ENCODE results near the gene DENND5B.

Gene DENND5B

DNA sequence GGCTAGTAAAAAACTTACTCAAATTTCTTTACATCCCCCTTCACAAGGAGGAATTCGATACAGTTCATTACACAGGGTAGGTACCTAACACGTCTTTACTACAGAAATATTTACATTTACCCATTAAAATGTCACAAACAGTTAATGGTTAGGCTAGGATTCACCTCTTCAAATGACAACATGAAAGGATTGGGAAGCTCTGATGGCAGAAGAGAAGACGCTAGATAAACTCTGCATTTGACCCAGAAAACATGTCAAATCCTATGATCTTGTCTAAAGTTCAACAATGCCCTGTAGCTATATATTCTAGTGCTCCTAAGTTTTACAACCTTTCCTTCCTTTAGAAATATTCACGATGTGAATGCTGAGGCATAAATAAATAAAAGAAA is 64.8 kb downstream of the DENND5B start:
- TF ChIP-seq, protein P1, sequence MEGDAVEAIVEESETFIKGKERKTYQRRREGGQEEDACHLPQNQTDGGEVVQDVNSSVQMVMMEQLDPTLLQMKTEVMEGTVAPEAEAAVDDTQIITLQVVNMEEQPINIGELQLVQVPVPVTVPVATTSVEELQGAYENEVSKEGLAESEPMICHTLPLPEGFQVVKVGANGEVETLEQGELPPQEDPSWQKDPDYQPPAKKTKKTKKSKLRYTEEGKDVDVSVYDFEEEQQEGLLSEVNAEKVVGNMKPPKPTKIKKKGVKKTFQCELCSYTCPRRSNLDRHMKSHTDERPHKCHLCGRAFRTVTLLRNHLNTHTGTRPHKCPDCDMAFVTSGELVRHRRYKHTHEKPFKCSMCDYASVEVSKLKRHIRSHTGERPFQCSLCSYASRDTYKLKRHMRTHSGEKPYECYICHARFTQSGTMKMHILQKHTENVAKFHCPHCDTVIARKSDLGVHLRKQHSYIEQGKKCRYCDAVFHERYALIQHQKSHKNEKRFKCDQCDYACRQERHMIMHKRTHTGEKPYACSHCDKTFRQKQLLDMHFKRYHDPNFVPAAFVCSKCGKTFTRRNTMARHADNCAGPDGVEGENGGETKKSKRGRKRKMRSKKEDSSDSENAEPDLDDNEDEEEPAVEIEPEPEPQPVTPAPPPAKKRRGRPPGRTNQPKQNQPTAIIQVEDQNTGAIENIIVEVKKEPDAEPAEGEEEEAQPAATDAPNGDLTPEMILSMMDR (IDR thresholded peaks at IDR 0.05), result no peak

GRCh38 chr12:31525496-31526157 is 65.3 kb downstream of the DENND5B start:
- TF ChIP-seq, protein P1 (IDR thresholded peaks at IDR 0.05), result no peak

DNA sequence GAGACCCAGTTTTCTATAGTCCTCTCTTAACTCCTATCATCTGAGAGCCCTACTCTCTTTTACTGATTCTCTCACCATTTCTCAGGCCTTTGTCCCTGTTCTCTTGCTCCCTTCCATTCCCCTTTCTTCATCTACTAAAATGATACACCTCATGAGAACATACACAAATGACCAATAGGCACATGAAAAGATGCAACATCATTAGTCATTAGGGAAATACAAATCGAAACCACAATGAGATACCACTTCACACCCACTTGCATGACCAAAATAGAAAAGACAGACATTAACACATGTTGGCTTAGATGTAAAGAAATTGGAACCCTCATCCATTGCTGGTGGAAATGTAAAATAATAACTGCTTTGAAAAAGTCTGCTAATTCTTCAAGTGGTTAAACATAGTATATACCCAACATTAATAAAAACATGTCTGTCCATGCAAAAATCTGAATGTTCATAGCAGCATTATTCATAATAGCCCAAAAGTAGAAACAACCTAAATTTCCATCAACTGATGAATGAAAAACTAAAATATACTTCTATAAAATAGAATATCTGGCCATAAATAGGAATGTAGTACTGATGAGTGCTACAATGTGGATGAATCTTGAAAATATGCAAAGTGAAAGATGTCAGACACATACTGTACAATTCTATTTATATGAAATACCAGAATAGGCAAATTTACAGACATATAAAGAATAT is 66.0 kb downstream of the DENND5B start:
- TF ChIP-seq, protein P1 (IDR thresholded peaks at IDR 0.05), result no peak

GRCh38 chr12:31523306-31523705 is 67.6 kb downstream of the DENND5B start:
- TF ChIP-seq, protein P1 (IDR thresholded peaks at IDR 0.05), result no peak

DNA sequence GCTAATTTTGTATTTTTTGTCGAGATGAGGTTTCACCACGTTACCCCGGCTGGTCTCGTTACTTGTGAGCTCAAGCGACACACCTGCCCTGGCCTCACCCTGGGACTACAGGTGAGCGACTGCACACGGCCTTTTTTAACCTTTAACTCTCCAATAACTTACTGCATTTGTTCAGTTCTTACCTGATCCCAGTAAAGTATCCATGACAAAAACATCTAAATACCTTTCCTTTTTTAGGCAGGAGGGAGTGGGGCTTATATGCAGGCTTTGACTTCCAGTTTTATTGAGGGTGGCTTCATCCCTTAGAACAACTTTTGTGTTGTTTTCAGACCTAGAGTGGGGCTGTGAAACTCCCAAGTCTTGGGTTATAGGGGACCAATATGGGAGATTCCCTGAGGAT is 68.3 kb downstream of the DENND5B start:
- TF ChIP-seq, protein P1 (IDR thresholded peaks at IDR 0.05), result no peak

DNA sequence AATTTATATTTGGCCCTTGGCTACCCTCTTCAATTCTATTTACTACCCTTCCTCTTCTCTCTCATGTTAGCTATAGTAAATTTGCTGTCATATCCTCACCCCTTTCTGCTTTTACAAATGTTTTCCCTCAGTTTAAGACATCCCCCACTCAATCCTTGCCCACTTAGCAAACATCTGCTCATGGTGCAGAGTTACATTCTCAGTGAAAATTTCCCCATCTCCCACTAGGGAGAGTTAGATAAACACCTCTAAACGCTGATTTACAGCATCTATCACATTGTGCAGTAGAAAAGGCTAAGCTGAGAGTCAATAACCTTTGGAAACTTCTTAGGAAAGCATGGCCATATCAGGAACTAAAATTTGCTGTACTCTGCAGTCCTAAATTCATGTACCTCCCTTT is 69.0 kb downstream of the DENND5B start:
- TF ChIP-seq, protein P1 (IDR thresholded peaks at IDR 0.05), result no peak

- TF ChIP-seq, protein P1 (IDR thresholded peaks at IDR 0.05), result no peak
These were observed 71.4 kb downstream of the DENND5B start for GRCh38 chr12:31519511-31519910.

All from LNCAP (cell line).